GM19438 (cell line): ENCODE results near the gene RBP5.

Experiments
- ATAC-seq: cut with Tn5 transposase; IDR thresholded peaks from one replicate; pipeline ENCODE4 v1.9.1; 2021; ENCODE audit warnings: low read depth; ENCODE audit not compliant: unreplicated experiment

Gene RBP5

GRCh38 chr12:7128681-7129286 lies at the start of gene RBP5:
TSS of gene RBP5 (minus strand) at chr12:7128889. CDS start at chr12:7128775, 114 bp downstream.
- no peak for ATAC-seq

GRCh38 chr12:7178481-7178880 lies 49.8 kb upstream of the RBP5 start:
- ATAC-seq, result no peak

GRCh38 chr12:7176595-7176994 lies 47.9 kb upstream of the RBP5 start:
- ATAC-seq, result no peak

- ATAC-seq, result no peak
These were observed 46.8 kb upstream of the RBP5 start for GRCh38 chr12:7175493-7175892.

GRCh38 chr12:7171854-7172253 lies 43.2 kb upstream of the RBP5 start:
- ATAC-seq, result no peak

GRCh38 chr12:7169951-7170350 lies 41.3 kb upstream of the RBP5 start:
- no peak for ATAC-seq

- no peak for ATAC-seq
These were observed 34.0 kb upstream of the RBP5 start for GRCh38 chr12:7162691-7163114.

GRCh38 chr12:7161811-7162210 lies 33.1 kb upstream of the RBP5 start:
- no peak for ATAC-seq

GRCh38 chr12:7161327-7161726 lies 32.6 kb upstream of the RBP5 start:
- ATAC-seq, result no peak

- no peak for ATAC-seq
These were observed 31.5 kb upstream of the RBP5 start for GRCh38 chr12:7160183-7160582.

- ATAC-seq, result no peak
These were observed 30.3 kb upstream of the RBP5 start for GRCh38 chr12:7158781-7159609.

GRCh38 chr12:7157391-7157790 lies 28.7 kb upstream of the RBP5 start:
- no peak for ATAC-seq

GRCh38 chr12:7156259-7157197 lies 27.8 kb upstream of the RBP5 start:
- ATAC-seq, result no peak

- no peak for ATAC-seq
These were observed 26.9 kb upstream of the RBP5 start for GRCh38 chr12:7155471-7156034.

GRCh38 chr12:7154901-7155470 lies 26.3 kb upstream of the RBP5 start:
- no peak for ATAC-seq

- ATAC-seq, result no peak
These were observed 25.4 kb upstream of the RBP5 start for GRCh38 chr12:7154042-7154441.

- no peak for ATAC-seq
These were observed 24.1 kb upstream of the RBP5 start for GRCh38 chr12:7152818-7153217.

GRCh38 chr12:7151532-7151931 lies 22.8 kb upstream of the RBP5 start:
- ATAC-seq, result no peak

GRCh38 chr12:7150841-7151240 lies 22.2 kb upstream of the RBP5 start:
- no peak for ATAC-seq

GRCh38 chr12:7150356-7150755 lies 21.7 kb upstream of the RBP5 start:
- ATAC-seq, result no peak
